HG02759 (cell line): ENCODE data around the gene ZNF226.
"Not testable (repeated sequence)": the region's sequence is repeated elsewhere in the genome, so short reads cannot be mapped to it uniquely, and the experiment has no call there.

Experiments
- ATAC-seq: cut with Tn5 transposase; IDR thresholded peaks from one replicate; pipeline ENCODE4 v1.9.1; 2021; ENCODE audit warnings: mild to moderate bottlenecking, moderate library complexity; ENCODE audit not compliant: unreplicated experiment

ZNF226 gene

DNA sequence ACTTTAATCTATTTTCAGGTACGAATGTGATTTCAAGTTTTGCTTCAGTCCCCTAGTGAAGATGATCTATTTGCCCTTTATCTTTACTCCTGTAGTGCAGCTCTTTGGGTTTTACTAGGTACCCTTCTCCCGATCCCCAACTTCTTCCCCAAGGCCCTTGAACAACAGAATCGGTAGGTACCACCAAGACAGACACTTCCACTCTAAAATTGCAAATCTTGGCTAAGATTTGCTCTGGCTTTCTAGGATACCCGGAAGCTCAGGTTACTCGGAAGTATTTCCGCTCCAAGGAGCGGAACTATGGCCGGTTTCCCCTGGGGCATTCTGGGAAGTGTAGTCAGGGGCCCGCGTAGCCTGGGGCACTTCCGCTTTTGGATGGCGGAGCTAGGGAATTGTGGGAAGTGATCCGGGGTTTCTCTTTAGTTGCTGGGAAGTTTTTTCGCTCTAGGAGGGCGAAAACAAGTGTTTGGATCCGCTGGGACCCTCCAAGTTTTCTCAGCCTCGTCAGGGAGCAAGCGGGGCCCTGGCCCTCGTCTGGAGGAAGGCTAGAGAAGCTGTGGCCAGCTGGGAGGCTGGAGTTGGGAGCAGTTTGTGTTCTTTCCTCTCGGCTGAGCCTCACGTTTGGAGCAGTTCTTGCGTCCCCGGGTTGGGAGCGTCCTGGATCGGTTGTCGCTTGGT lies 42.4 kb downstream of the ZNF226 start:
- peak; percentile 97 for ATAC-seq

DNA sequence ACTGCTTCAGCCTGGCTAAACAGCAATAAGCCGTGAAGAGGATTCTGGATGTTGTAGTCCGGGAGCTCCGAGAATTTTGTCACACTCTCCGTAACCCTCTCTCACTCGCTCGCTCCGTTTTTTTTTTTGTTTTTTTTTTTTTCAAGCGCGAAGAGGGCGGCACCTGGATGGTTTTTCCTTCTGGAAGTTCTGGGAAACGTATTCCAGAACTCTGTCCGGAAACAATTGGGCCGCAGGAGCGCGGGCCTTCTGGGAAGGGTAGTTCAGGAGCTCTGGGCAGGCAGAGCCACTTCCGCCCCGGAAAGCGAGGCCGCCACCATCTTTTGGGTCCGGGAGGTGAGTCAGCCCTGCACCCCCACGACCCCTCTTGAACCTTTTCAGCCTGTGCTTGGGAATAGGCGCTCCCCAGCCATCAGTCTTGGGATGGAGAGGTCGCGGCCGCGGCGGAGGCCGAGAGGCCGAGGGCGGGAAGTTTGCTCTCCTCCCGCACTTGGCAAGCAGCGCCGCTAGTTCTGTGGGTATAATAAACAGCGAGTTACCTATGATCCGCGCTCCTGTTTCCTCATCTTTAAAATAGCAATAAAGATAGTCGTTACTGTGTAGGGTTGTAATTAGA lies 47.5 kb downstream of the ZNF226 start, which contains the start of gene ZNF227:
ZNF227 (plus strand) TSS at position 283 of the 616 bp plus-strand sequence. CDS start 5,261 bp downstream, outside the sequence.
- peak; percentile 86 for ATAC-seq

- ATAC-seq: no peak
Observed at GRCh38 chr19:44212866-44213346, 48.0 kb downstream of the ZNF226 start.

DNA sequence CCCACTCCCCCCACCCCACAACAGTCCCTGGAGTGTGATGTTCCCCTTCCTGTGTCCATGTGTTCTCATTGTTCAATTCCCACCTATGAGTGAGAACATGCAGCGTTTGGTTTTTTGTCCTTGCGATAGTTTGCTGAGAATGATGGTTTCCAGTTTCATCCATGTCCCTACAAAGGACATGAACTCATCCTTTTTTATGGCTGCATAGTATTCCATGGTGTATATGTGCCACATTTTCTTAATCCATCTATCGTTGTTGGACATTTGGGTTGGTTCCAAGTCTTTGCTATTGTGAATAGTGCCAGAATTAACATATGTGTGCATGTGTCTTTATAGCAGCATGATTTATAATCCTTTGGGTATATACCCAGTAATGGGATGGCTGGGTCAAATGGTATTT lies 55.0 kb downstream of the ZNF226 start:
- not testable (repeated sequence) for ATAC-seq

GRCh38 chr19:44220761-44221160 lies 55.9 kb downstream of the ZNF226 start:
- ATAC-seq: not testable (repeated sequence)

DNA sequence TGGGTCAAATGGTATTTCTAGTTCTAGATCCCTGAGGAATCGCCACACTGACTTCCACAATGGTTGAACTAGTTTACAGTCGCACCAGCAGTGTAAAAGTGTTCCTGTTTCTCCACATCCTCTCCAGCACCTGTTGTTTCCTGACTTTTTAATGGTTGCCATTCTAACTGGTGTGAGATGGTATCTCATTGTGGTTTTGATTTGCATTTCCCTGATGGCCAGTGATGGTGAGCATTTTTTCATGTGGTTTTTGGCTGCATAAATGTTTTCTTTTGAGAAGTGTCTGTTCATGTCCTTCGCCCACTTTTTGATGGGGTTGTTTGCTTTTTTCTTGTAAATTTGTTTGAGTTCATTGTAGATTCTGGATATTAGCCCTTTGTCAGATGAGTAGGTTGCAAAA lies 56.4 kb downstream of the ZNF226 start:
- ATAC-seq: not testable (repeated sequence)
